Right lobe of liver (tissue), 4 donors: ENCODE data around the gene MSRB1.
"Not testable (repeated sequence)": the region's sequence is repeated elsewhere in the genome, so short reads cannot be mapped to it uniquely, and the experiment has no call there.

Experiments
- POLR2A ChIP-seq: fragments of 450-650 bp; IDR thresholded peaks from one replicate; pipeline ENCODE4 v1.6.1; 2017; ENCODE audit warnings: antibody characterized with exemption, mild to moderate bottlenecking
- TF ChIP-seq, protein P1 (sequence below), 4 donors: fragments of 200-600 bp in 3 of 4; fragments of 450-650 bp in 1 of 4; IDR thresholded peaks; one replicate each; pipeline versions ENCODE4 v1.5.1 to v1.8.0; 2016 to 2022; ENCODE audit warnings: antibody characterized with exemption in 4 of 4, mild to moderate bottlenecking in 2 of 4
- donor health status: DM: no; HTN: no; CAD: no.
- donor health status: DM: no; HTN: no; CAD: no.
- donor health status: DM: no; HTN: yes; CAD: no.

DNA sequence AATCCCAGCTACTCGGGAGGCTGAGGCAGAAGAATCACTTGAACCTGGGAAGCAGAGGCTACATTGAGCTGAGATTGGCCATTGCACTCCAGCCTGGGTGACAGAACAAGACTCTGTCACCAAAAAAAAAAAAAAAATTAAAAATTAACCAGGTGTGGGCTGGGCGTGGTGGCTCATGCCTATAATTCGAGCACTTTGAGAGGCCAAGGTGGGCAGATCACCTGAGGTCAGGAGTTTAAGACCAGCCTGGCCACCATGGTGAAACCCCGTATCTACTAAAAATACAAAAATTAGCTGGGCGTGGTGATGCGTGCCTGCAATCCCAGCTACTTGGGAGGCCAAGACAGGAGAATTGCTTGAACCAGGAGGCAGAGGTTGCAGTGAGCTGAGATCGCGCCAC, 3.2 kb downstream of the MSRB1 start:
- TF ChIP-seq, protein P1, sequence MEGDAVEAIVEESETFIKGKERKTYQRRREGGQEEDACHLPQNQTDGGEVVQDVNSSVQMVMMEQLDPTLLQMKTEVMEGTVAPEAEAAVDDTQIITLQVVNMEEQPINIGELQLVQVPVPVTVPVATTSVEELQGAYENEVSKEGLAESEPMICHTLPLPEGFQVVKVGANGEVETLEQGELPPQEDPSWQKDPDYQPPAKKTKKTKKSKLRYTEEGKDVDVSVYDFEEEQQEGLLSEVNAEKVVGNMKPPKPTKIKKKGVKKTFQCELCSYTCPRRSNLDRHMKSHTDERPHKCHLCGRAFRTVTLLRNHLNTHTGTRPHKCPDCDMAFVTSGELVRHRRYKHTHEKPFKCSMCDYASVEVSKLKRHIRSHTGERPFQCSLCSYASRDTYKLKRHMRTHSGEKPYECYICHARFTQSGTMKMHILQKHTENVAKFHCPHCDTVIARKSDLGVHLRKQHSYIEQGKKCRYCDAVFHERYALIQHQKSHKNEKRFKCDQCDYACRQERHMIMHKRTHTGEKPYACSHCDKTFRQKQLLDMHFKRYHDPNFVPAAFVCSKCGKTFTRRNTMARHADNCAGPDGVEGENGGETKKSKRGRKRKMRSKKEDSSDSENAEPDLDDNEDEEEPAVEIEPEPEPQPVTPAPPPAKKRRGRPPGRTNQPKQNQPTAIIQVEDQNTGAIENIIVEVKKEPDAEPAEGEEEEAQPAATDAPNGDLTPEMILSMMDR (IDR thresholded peaks at IDR 0.05), result not testable (repeated sequence)
- TF ChIP-seq POLR2A, result not testable (repeated sequence)
